ENCODE results near the gene UBQLN4.
A peak's percentile ranks its signal among the peaks of the same experiment; 100 is the strongest.
"Not testable (repeated sequence)": the region's sequence is repeated elsewhere in the genome, so short reads cannot be mapped to it uniquely, and the experiment has no call there.

UBQLN4 gene

GRCh38 chr1:156060937-156061636 is 7.5 kb upstream of the UBQLN4 start, which contains the start of gene RAB25:
RAB25 (plus strand) TSS chr1:156061160; CDS start chr1:156061401, 241 bp downstream.
- no peak for DNase-seq (ENCODE audit: low spot score)

DNA sequence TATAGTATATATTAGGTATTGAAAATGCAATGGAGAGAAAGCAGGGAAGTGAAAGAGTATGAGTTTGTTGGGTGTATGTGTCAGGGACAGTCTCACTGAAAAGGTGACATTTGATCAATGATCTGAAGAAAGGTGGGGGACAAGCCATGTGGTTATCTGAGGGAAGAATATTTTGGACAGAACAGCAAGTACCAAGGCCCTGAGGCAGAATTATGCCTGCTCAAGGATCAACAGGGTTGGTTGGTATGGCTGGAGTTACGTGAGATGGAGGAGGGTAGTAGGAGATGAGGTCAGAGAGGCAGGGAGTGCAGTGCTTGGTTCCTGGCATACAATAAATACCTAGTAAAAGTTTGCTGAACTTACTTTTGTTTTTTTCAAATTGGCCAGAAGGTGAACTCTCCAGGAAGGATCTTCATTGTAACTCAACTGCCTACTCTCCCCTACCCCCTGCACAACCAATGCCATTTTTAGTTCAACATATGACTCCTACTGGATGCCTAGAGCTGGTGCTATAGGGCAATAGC is 2.8 kb upstream of the UBQLN4 start:
- no peak for DNase-seq (ENCODE audit: low spot score)

- DNase-seq (ENCODE audit: low spot score), result no peak
Observed at GRCh38 chr1:156055281-156056048, 1.9 kb upstream of the UBQLN4 start.

DNA sequence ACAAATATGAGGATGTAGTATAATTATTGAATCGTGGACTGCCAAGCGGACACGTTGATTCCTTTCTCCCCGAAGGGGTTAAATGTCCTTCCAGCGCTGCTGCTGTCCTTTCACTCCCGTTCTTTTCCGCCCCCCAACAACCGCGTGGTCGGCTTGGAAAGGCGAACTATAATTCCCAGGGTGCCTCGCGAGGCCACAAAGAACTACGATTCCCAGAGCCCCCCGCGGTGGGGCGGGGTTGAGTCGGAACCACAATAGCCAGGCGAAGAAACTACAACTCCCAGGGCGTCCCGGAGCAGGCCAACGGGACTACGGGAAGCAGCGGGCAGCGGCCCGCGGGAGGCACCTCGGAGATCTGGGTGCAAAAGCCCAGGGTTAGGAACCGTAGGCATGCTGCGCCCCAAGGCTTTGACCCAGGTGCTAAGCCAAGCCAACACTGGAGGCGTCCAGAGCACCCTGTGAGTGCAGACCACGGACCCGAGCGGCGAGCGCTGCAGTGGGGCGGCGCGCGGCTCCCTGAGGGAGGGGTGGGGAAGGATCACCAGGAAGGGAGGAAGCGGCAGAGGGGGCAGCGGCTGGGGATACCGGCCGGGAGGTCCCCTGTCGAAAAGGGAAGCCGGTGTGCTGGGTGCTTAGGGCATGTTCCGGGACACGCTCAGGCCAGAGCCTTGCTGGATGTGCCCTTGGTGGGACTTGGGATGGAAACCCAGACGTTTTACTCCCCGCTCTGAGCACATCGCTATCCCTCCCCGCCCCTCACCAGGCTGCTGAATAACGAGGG is 1.1 kb upstream of the UBQLN4 start, which contains the start of gene LAMTOR2:
Gene LAMTOR2 (plus strand): TSS at position 283 of the 781 bp plus-strand sequence. CDS start 108 bp downstream, at position 391.
- peak; percentile 100 for DNase-seq (ENCODE audit: low spot score)

- peak; percentile 89 for DNase-seq (ENCODE audit: low spot score)
Observed at GRCh38 chr1:156052862-156053767, 483 bp downstream of the UBQLN4 start.

GRCh38 chr1:156051011-156051725 is 2.4 kb downstream of the UBQLN4 start:
- DNase-seq (ENCODE audit: low spot score), result no peak

DNA sequence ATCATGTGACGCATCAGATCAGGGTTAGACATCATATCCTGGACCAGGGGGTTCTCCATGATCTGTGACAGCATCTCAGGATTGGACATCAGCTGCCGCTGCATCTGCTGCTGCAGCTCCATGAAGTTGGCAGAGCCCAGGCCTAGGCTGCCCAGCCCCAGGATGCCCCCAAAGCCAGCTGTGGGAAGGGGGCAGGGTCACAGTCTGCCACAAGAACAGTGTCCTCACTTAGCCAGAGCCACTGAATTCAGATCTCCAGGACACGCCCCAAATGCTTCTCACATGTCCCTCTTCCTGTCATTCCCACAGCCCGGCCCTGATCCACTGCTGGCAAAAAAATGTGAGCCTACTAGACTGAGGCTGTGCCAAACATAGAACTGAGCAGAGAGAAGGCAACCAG is 3.2 kb downstream of the UBQLN4 start:
- DNase-seq (ENCODE audit: low spot score), result no peak

DNA sequence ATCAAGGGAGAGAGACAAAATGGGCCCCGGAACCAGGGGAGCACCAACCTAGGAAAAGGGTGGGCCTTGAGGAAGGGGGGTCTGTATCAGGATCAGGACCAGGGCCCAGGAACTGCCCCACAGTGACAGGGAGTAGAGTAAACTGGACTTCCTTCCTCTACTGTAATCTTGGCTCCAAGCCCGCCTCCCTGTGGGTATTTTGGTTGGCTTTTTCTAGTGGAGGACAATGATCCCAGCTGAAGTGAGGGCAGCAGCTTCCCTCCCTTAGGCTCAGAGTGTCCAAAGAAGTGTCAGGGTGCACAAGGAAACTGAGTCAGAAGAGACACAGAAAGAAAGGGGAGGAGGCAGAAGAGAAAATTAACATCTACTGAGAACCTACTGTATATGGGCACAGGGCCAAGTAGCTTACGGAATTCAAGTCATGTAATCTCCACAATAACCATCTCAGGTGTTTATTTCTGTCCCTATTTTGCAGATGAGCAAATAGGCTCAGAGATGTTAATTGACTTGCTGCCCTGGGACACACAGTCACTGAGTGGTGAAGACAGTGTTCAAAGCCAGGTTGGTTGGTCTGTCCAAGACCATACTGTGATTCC is 4.8 kb downstream of the UBQLN4 start:
- DNase-seq (ENCODE audit: low spot score), result no peak

- DNase-seq (ENCODE audit: low spot score), result no peak
Observed at GRCh38 chr1:156045076-156045475, 8.5 kb downstream of the UBQLN4 start.

DNA sequence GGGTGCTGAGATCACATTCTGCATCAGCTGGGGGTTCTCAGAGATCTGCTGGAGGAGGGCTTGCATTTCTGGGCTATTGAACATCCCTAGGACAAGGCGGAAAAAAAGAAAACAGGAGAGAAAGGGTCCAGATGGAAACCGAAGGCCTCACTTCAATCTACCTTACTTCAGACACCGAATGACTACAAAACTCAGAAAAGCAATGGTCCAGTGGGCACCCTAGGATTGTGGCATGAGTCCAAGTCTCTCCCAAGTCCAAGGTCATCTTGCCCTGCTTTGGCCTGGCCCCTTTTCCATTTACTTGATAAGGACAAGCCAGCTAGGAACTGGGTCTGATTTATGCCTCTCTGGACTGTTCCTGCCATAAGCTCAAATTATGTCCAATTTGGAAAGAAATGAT is 10.8 kb downstream of the UBQLN4 start:
- DNase-seq (ENCODE audit: low spot score), result no peak

GRCh38 chr1:156034991-156035390 is 18.6 kb downstream of the UBQLN4 start:
- not testable (repeated sequence) for DNase-seq (ENCODE audit: low spot score)

GRCh38 chr1:156033011-156033410 is 20.6 kb downstream of the UBQLN4 start:
- no peak for DNase-seq (ENCODE audit: low spot score)

DNA sequence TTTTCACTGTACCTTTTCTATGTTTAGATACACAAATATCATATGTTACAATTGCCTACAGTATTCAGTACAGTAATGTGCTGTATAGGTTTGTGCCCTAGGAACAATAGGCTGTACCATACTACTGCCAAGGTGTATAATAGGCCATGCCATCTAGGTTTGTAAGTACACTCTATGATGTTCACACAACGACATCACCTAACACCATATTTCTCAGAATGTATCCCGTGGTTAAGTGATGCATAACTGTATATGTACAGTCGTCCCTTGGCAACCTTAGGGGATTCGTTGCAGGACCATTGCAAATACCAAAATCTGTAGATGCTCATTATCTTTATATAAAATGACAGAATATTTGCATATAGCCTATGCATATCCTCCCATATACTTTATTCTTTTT is 27.0 kb downstream of the UBQLN4 start:
- no peak for DNase-seq (ENCODE audit: low spot score)

DNA sequence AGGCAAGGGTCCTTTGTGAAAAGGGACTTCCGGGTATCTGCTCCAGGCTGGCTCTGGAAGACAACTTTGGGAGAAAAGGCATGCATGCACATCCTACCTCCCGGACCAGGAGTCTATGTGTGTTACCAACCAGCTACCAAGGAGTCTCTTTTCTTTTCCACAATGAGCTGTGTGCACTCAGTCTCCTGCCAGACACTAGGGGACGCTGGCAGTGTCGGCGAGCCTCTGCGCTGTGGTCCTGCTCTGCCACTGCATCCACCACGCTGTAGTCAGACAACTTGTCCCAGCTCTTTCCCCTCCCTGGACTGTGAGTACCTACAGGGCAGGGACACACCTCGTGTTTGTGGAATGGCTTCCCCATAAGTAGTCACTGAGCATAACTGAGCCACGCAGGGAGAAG is 27.7 kb downstream of the UBQLN4 start:
- no peak for DNase-seq (ENCODE audit: low spot score)

DNA sequence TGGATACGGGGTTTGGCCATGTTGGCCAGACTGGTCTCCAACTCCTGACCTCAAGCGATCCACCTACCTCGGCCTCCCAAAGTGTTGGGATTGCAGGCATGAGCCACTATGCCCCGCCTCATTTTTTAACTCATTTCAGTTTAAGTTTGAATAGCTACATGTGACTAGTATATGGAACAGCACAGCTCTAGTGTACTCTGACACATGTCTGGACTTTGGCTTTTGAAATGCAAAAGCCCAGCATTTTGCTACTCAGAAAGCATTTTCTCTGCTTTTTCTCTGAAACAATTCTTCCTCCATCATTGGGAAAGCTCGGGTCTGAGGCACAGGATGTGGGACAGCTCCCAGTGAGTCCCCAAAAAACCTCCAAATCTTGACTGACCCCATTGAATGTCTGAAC is 28.8 kb downstream of the UBQLN4 start:
- DNase-seq (ENCODE audit: low spot score), result no peak

- no peak for DNase-seq (ENCODE audit: low spot score)
Observed at GRCh38 chr1:156021954-156022353, 31.6 kb downstream of the UBQLN4 start.

GRCh38 chr1:156021093-156021428 is 32.5 kb downstream of the UBQLN4 start:
- DNase-seq (ENCODE audit: low spot score), result no peak

GRCh38 chr1:156020293-156021092 is 33.1 kb downstream of the UBQLN4 start, which contains the start of gene SSR2:
SSR2 (minus strand) TSS chr1:156020951; CDS start chr1:156020167, 784 bp downstream.
- peak; percentile 100 for DNase-seq (ENCODE audit: low spot score)

DNA sequence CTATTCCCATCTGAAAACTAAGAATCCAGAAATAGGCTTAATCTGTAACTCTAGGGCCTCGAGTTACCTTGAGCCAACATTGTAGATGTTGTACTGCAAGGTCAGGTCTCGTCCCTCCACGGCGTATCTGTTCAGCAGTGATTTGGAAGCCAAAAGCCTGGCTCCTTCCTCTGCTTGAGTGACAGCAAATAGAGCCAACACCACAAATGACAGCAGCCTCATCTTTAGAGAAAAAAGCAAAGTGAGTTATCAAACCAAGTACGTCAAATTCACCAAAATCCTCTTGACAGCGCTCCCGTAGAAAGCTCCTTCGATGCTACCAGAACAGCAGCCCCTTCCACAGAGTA is 33.7 kb downstream of the UBQLN4 start:
- DNase-seq (ENCODE audit: low spot score), result no peak
